Activated CD4-positive, CD25-positive, alpha-beta regulatory T cell treated with anti-CD3 and anti-CD28 coated beads, Interleukin-2, amount 50 U/mL, for 16 hours (primary cell): ENCODE data around the gene POLD1.
"Not testable (repeated sequence)": the region's sequence is repeated elsewhere in the genome, so short reads cannot be mapped to it uniquely, and the experiment has no call there.

Experiments
- DNase-seq: peaks from one replicate; pipeline ENCODE4 v3.0.0-alpha.2; 2020; ENCODE audit warnings: low read depth, low spot score

POLD1 gene

GRCh38 chr19:50390952-50391351, 6.8 kb downstream of the POLD1 start:
- DNase-seq, result not testable (repeated sequence)

GRCh38 chr19:50392759-50393158, 8.6 kb downstream of the POLD1 start:
- no peak for DNase-seq

- no peak for DNase-seq
Observed at GRCh38 chr19:50393589-50393988, 9.4 kb downstream of the POLD1 start.

GRCh38 chr19:50394017-50394416, 9.9 kb downstream of the POLD1 start:
- no peak for DNase-seq

GRCh38 chr19:50398675-50399367, 14.7 kb downstream of the POLD1 start:
- DNase-seq, result no peak

- DNase-seq, result no peak
Observed at GRCh38 chr19:50399368-50399745, 15.2 kb downstream of the POLD1 start.

- DNase-seq, result no peak
Observed at GRCh38 chr19:50401605-50402450, 17.7 kb downstream of the POLD1 start.

GRCh38 chr19:50402544-50403301, 18.6 kb downstream of the POLD1 start:
- DNase-seq, result no peak

GRCh38 chr19:50406156-50406820, 22.1 kb downstream of the POLD1 start:
- no peak for DNase-seq

GRCh38 chr19:50406829-50407228, 22.7 kb downstream of the POLD1 start:
- DNase-seq, result no peak

- DNase-seq, result no peak
Observed at GRCh38 chr19:50409347-50409746, 25.2 kb downstream of the POLD1 start.

- no peak for DNase-seq
Observed at GRCh38 chr19:50410109-50410508, 26.0 kb downstream of the POLD1 start.

- no peak for DNase-seq
Observed at GRCh38 chr19:50412419-50412818, 28.3 kb downstream of the POLD1 start.

- no peak for DNase-seq
Observed at GRCh38 chr19:50413096-50413495, 28.9 kb downstream of the POLD1 start.

GRCh38 chr19:50413531-50413930, 29.4 kb downstream of the POLD1 start:
- DNase-seq, result no peak

- DNase-seq, result peak; percentile 35
Observed at GRCh38 chr19:50414864-50415660, 30.9 kb downstream of the POLD1 start.

GRCh38 chr19:50415661-50416033, 31.5 kb downstream of the POLD1 start:
- no peak for DNase-seq

GRCh38 chr19:50416034-50416977, 32.2 kb downstream of the POLD1 start:
- DNase-seq, result no peak

GRCh38 chr19:50417111-50418081, 33.2 kb downstream of the POLD1 start:
- no peak for DNase-seq
